Thymus (tissue), 11 donors: Measurements from ENCODE around the gene GVQW3. TPM values are rescaled to one million over a fixed set of nuclear protein-coding genes. Genes with fewer than 3 reads are reported as not detected.

ENCODE experiments used
- DNase-seq, 9 donors: peaks; one replicate each; pipeline ENCODE4 v3.0.0-alpha.2; 2013; ENCODE audit warnings: low spot score in 9 of 9, low read depth in 6 of 9, missing footprints in 1 of 9
- H3K27ac ChIP-seq, 2 donors: one replicate each; pipeline ENCODE4 v1.5.1; 2013; ENCODE audit warnings: control low read depth in 1 of 2, low read depth in 1 of 2, low read length in 1 of 2, mild to moderate bottlenecking in 1 of 2, moderate library complexity in 1 of 2
- H3K27me3 ChIP-seq, 2 donors: one replicate each; pipeline ENCODE4 v1.5.1; 2013; ENCODE audit warnings: low read length in 1 of 2; ENCODE audit not compliant: control insufficient read depth in 2 of 2, insufficient read depth in 1 of 2
- H3K36me3 ChIP-seq, 2 donors: one replicate each; pipeline ENCODE4 v1.5.1; 2013; ENCODE audit warnings: low read length in 1 of 2, mild to moderate bottlenecking in 1 of 2, moderate library complexity in 1 of 2; ENCODE audit not compliant: control insufficient read depth in 2 of 2, insufficient read depth in 2 of 2
- H3K4me1 ChIP-seq, 2 donors: one replicate each; pipeline ENCODE4 v1.5.1; 2013; ENCODE audit warnings: low read length in 2 of 2; ENCODE audit not compliant: control insufficient read depth in 2 of 2, insufficient read depth in 2 of 2
- H3K4me3 ChIP-seq, 2 donors: one replicate each; pipeline ENCODE4 v1.5.1; 2013; ENCODE audit warnings: low read length in 2 of 2, control low read depth in 1 of 2, mild to moderate bottlenecking in 1 of 2
- H3K9me3 ChIP-seq, 2 donors: one replicate each; pipeline ENCODE4 v1.5.1; 2013; ENCODE audit warnings: low read length in 1 of 2, mild to moderate bottlenecking in 1 of 2; ENCODE audit not compliant: control insufficient read depth in 2 of 2, insufficient read depth in 1 of 2
- WGBS: extraction: QIAGEN DNeasy Blood & Tissue Kit; methylation state at CpG from one replicate; pipeline ENCODE4 v1.1.7; 2013; 5-methylcytosine and 5-hydroxymethylcytosine counted together
- polyA plus RNA-seq: library from polyadenylated mRNA; stranded (reverse); fragments of 200-250 nt; gene quantifications from one replicate; pipeline ENCODE4 v1.2.3, GENCODE V29; 2013
- total RNA-seq: library from RNA; stranded (reverse); fragments of 120-200 nt; gene quantifications from one replicate; pipeline ENCODE4 v1.2.4, GENCODE V29; 2013
- donor health status: healthy.

GVQW3 gene
- total and polyA plus RNA-seq, 2 donors, result 1.4 to 2.9 TPM

- Histone ChIP-seq H3K36me3 (peaks cover 3 to 31% of the 10 kb centered on the region in 2 donors), H3K27me3 (no peaks in the 10 kb centered on the region), H3K4me3 (peak overlapping the region; percentile 93 to 100), H3K9me3 (no peaks in the 10 kb centered on the region), H3K27ac (peak overlapping the region; percentile 86 to 88), H3K4me1 (peaks cover 11 to 12% of the 10 kb centered on the region in 2 donors)
- DNase-seq, result peak in 7 of 9 donors; percentile 16 to 51 (median 25)
- WGBS, result under 1% methylated on average over 56 of the region's 56 CpGs
Observed at GRCh38 chr11:76445121-76446084, 64.3 kb downstream of the GVQW3 start.

GRCh38 chr11:76448506-76448905, 67.4 kb downstream of the GVQW3 start:
- peaks cover 6 to 49% of the 10 kb centered on the region in 2 donors for H3K36me3 ChIP-seq
- no peak overlapping the region for H3K4me3 ChIP-seq
- no peak overlapping the region for H3K27ac ChIP-seq
- no peak for DNase-seq
- peaks cover 7 to 8% of the 10 kb centered on the region in 2 donors for H3K4me1 ChIP-seq
- 93% methylated on average over 2 of the region's 2 CpGs for WGBS
- no peaks in the 10 kb centered on the region for H3K9me3 ChIP-seq
- H3K27me3 ChIP-seq, result no peaks in the 10 kb centered on the region

DNA sequence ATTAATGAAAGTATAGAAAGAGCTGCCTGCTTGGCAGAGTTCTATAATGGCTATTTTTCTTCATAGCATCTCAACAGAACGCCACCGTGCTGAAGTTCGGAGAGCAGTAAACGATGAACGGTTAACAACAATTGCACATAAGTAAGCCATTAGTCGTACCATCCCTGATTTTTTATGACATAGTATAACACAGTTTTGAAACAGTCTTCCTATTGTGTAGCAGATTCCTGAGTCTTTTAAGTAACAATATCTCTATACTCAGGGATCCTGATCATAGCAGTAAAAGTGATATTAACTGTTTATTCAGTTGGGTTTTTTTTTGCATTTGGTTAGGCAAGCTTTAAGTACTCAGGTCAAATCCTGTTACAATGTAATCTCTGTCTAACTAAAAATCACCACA, 72.1 kb downstream of the GVQW3 start:
- Histone ChIP-seq H3K27me3 (no peaks in the 10 kb centered on the region), H3K27ac (no peak overlapping the region), H3K36me3 (peaks cover 9 to 40% of the 10 kb centered on the region in 2 donors), H3K4me1 (no peaks in the 10 kb centered on the region), H3K9me3 (no peaks in the 10 kb centered on the region), H3K4me3 (no peak overlapping the region)
- no peak for DNase-seq
- 98% methylated on average over 6 of the region's 6 CpGs for WGBS

GRCh38 chr11:76455331-76455730, 74.2 kb downstream of the GVQW3 start:
- no peaks in the 10 kb centered on the region for H3K27me3 ChIP-seq
- H3K4me3 ChIP-seq, result no peak overlapping the region
- H3K9me3 ChIP-seq, result no peaks in the 10 kb centered on the region
- no peaks in the 10 kb centered on the region for H3K4me1 ChIP-seq
- no peak overlapping the region for H3K27ac ChIP-seq
- WGBS, result 95% methylated on average over 2 of the region's 2 CpGs
- DNase-seq, result no peak
- peaks cover 17 to 45% of the 10 kb centered on the region in 2 donors for H3K36me3 ChIP-seq

GRCh38 chr11:76455931-76456330, 74.8 kb downstream of the GVQW3 start:
- Histone ChIP-seq H3K36me3 (peaks cover 17 to 43% of the 10 kb centered on the region in 2 donors), H3K27ac (no peak overlapping the region), H3K4me1 (no peaks in the 10 kb centered on the region), H3K27me3 (no peaks in the 10 kb centered on the region), H3K4me3 (no peak overlapping the region), H3K9me3 (no peaks in the 10 kb centered on the region)
- no peak for DNase-seq

DNA sequence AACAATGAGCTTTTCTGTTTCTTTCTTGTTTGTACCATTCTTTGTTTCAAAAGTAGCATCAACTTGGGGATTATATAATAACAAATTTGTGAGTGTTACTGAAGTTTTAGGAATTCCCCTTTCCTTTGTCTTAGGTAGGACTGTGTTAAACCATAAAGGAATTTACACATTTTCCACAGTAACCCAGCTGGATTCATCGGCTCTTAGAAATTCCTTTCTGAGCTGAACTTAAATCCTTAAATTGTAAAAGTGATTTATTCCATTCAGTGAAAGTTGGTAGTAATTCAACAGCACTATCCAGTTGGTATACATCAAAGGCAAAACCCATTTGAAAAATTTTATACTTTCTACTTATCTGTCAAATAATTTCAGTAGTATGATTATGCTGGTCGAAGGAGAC, 75.4 kb downstream of the GVQW3 start:
- no peak for DNase-seq
- Histone ChIP-seq H3K27me3 (no peaks in the 10 kb centered on the region), H3K36me3 (peaks cover 18 to 37% of the 10 kb centered on the region in 2 donors), H3K4me3 (no peak overlapping the region), H3K9me3 (no peaks in the 10 kb centered on the region), H3K4me1 (no peaks in the 10 kb centered on the region), H3K27ac (no peak overlapping the region)
- 95% methylated on average over 2 of the region's 2 CpGs for WGBS

Other genes starting within 250 kb of the GVQW3 start
- gene WNT11, start 174.8 kb upstream of the GVQW3 start, total RNA-seq, result 1.5 TPM
- gene WNT11, start 174.8 kb upstream of the GVQW3 start, polyA plus RNA-seq, result 1.1 TPM
- 69.8 TPM for gene THAP12, start 191 bp upstream of the GVQW3 start, total RNA-seq
- 50.7 TPM for gene THAP12, start 191 bp upstream of the GVQW3 start, polyA plus RNA-seq
- gene EMSY, start 63.7 kb downstream of the GVQW3 start, total RNA-seq, result 11.8 TPM
- 9.3 TPM for gene EMSY, start 63.7 kb downstream of the GVQW3 start, polyA plus RNA-seq